ENCODE data around the gene SLC35D3. TPM values are rescaled to one million over a fixed set of nuclear protein-coding genes. Genes with fewer than 3 reads are reported as not detected.

The SLC35D3 gene
- polyA plus RNA-seq, 3 donors = not detected

- Mint-ChIP-seq H3K27ac (no peak overlapping the region), H3K4me1 (peaks cover 8% of the 10 kb centered on the region), H3K9me3 (peaks cover 0 to 2% (median 0%) of the 10 kb centered on the region in 7 donors), H3K36me3 (peaks cover 0 to 9% of the 10 kb centered on the region in 2 donors), H3K27me3 (ENCODE audit: low read depth in 3 of 3) (peaks cover 0 to 4% (median 0%) of the 10 kb centered on the region in 3 donors), H3K4me3 (no peak overlapping the region)
- Histone ChIP-seq H3K9ac (ENCODE audit: insufficient read depth, low read length, poor library complexity, severe bottlenecking) (no peak overlapping the region), H3K27ac (ENCODE audit: low read depth in 1 of 2, low read length in 2 of 2) (no peak overlapping the region), H3K4me1 (ENCODE audit: control insufficient read depth in 1 of 2, insufficient read depth in 2 of 2, low read length in 2 of 2) (peaks cover 3 to 7% of the 10 kb centered on the region in 2 donors), H2AFZ (ENCODE audit: insufficient read depth, low read depth, low read length, poor library complexity, severe bottlenecking) (no peak overlapping the region), H3K36me3 (replicated peaks in 1 of 2; ENCODE audit: control insufficient read depth in 1 of 2, insufficient read depth in 2 of 2, low read length in 2 of 2) (no peaks in the 10 kb centered on the region), H3K79me2 (ENCODE audit: insufficient read depth, low read length) (no peaks in the 10 kb centered on the region), H3K9me3 (replicated peaks in 1 of 2; ENCODE audit: control insufficient read depth in 1 of 2, insufficient read depth in 1 of 2, low read length in 2 of 2) (no peaks in the 10 kb centered on the region), H3K27me3 (ENCODE audit: control insufficient read depth in 2 of 2, insufficient read depth in 2 of 2, low read length in 2 of 2) (no peaks in the 10 kb centered on the region), H3K4me3 (replicated peaks in 1 of 3; ENCODE audit: low read depth in 2 of 3, low read length in 3 of 3) (no peak overlapping the region), H4K20me1 (ENCODE audit: insufficient read depth, low read length) (no peaks in the 10 kb centered on the region), H3K4me2 (replicated peaks; ENCODE audit: extremely low read depth, low read length, poor library complexity, severe bottlenecking) (no peak overlapping the region)
- DNase-seq = no peak
- WGBS (ENCODE audit: insufficient coverage) = no CpG with 5 or more reads among the region's 1 CpG
- TF ChIP-seq CTCF (IDR thresholded peaks at IDR 0.05) = no peak
- intact Hi-C loops (cut with micrococcal nuclease) = no loop called here
Measured at GRCh38 chr6:136887953-136888352, 34.1 kb upstream of the SLC35D3 start.

GRCh38 chr6:136889271-136890193 is 32.6 kb upstream of the SLC35D3 start:
- H3K9me3 Mint-ChIP-seq = peaks cover 0 to 2% (median 0%) of the 10 kb centered on the region in 7 donors
- WGBS (ENCODE audit: insufficient coverage) = no CpG with 5 or more reads among the region's 6 CpGs
- H4K20me1 ChIP-seq (ENCODE audit: insufficient read depth, low read length) = no peaks in the 10 kb centered on the region
- H3K4me3 ChIP-seq (replicated peaks in 1 of 3; ENCODE audit: low read depth in 2 of 3, low read length in 3 of 3) = no peak overlapping the region
- peaks cover 8% of the 10 kb centered on the region for H3K4me1 Mint-ChIP-seq
- no peaks in the 10 kb centered on the region for H3K9me3 ChIP-seq (replicated peaks in 1 of 2; ENCODE audit: control insufficient read depth in 1 of 2, insufficient read depth in 1 of 2, low read length in 2 of 2)
- no peaks in the 10 kb centered on the region for H3K79me2 ChIP-seq (ENCODE audit: insufficient read depth, low read length)
- H3K27ac Mint-ChIP-seq = no peak overlapping the region
- H3K36me3 ChIP-seq (replicated peaks in 1 of 2; ENCODE audit: control insufficient read depth in 1 of 2, insufficient read depth in 2 of 2, low read length in 2 of 2) = no peaks in the 10 kb centered on the region
- intact Hi-C loops (cut with micrococcal nuclease) = no loop called here
- DNase-seq = peak in 1 of 3 donors; percentile 1
- H3K27me3 ChIP-seq (ENCODE audit: control insufficient read depth in 2 of 2, insufficient read depth in 2 of 2, low read length in 2 of 2) = no peaks in the 10 kb centered on the region
- no peak overlapping the region for H3K4me2 ChIP-seq (replicated peaks; ENCODE audit: extremely low read depth, low read length, poor library complexity, severe bottlenecking)
- no peak for TF ChIP-seq CTCF (IDR thresholded peaks at IDR 0.05)
- peaks cover 3 to 7% of the 10 kb centered on the region in 2 donors for H3K4me1 ChIP-seq (ENCODE audit: control insufficient read depth in 1 of 2, insufficient read depth in 2 of 2, low read length in 2 of 2)
- H3K4me3 Mint-ChIP-seq = no peak overlapping the region
- no peak overlapping the region for H2AFZ ChIP-seq (ENCODE audit: insufficient read depth, low read depth, low read length, poor library complexity, severe bottlenecking)
- H3K27ac ChIP-seq (ENCODE audit: low read depth in 1 of 2, low read length in 2 of 2) = no peak overlapping the region
- H3K27me3 Mint-ChIP-seq (ENCODE audit: low read depth in 3 of 3) = peaks cover 0 to 4% (median 4%) of the 10 kb centered on the region in 3 donors
- no peak overlapping the region for H3K9ac ChIP-seq (ENCODE audit: insufficient read depth, low read length, poor library complexity, severe bottlenecking)
- H3K36me3 Mint-ChIP-seq = peaks cover 0 to 12% of the 10 kb centered on the region in 2 donors
